Activated naive CD8-positive, alpha-beta T cell treated with anti-CD3 and anti-CD28 coated beads, Interleukin-2, amount 50 U/mL, for 24 hours (primary cell): ENCODE data around the gene ANKRD63.

Source experiments
- ATAC-seq: fragments of 150-1000 bp; cut with Tn5 transposase; one replicate; pipeline ENCODE4 v1.10.0; 2021
- DNase-seq: peaks from one replicate; pipeline ENCODE4 v3.0.0; 2021
- H3K27ac Mint-ChIP-seq: one replicate; pipeline ENCODE4 v1.8.0; 2021; ENCODE audit warnings: mild to moderate bottlenecking, mixed read lengths
- H3K27me3 Mint-ChIP-seq: one replicate; pipeline ENCODE4 v1.8.0; 2021; ENCODE audit warnings: mixed read lengths
- H3K36me3 Mint-ChIP-seq: one replicate; pipeline ENCODE4 v1.8.0; 2021; ENCODE audit warnings: low read depth, mixed read lengths
- H3K4me1 Mint-ChIP-seq: one replicate; pipeline ENCODE4 v1.8.0; 2021; ENCODE audit warnings: mixed read lengths
- H3K4me3 Mint-ChIP-seq: one replicate; pipeline ENCODE4 v1.8.0; 2021; ENCODE audit warnings: mild to moderate bottlenecking, moderate library complexity, mixed read lengths
- H3K9me3 Mint-ChIP-seq: one replicate; pipeline ENCODE4 v1.8.0; 2021; ENCODE audit warnings: mixed read lengths

Gene ANKRD63

GRCh38 chr15:40282147-40282868 is 556 bp downstream of the ANKRD63 start:
- H3K9me3 Mint-ChIP-seq: no peaks in the 10 kb centered on the region
- H3K27ac Mint-ChIP-seq: no peak overlapping the region
- H3K27me3 Mint-ChIP-seq: peaks cover 31% of the 10 kb centered on the region
- ATAC-seq: peak; percentile 41
- no peaks in the 10 kb centered on the region for H3K36me3 Mint-ChIP-seq
- peak overlapping the region; percentile 63 for H3K4me3 Mint-ChIP-seq
- peaks cover 5% of the 10 kb centered on the region for H3K4me1 Mint-ChIP-seq
- peak; percentile 61 for DNase-seq

GRCh38 chr15:40281801-40282146 is 1.1 kb downstream of the ANKRD63 start:
- Mint-ChIP-seq H3K36me3 (no peaks in the 10 kb centered on the region), H3K27me3 (peaks cover 35% of the 10 kb centered on the region), H3K9me3 (no peaks in the 10 kb centered on the region), H3K4me1 (peaks cover 9% of the 10 kb centered on the region), H3K4me3 (no peak overlapping the region), H3K27ac (no peak overlapping the region)
- DNase-seq: no peak
- ATAC-seq: no peak

GRCh38 chr15:40281057-40281800 is 1.6 kb downstream of the ANKRD63 start:
- DNase-seq: no peak
- Mint-ChIP-seq H3K36me3 (no peaks in the 10 kb centered on the region), H3K27ac (no peak overlapping the region), H3K4me3 (no peak overlapping the region), H3K4me1 (peaks cover 9% of the 10 kb centered on the region), H3K9me3 (no peaks in the 10 kb centered on the region), H3K27me3 (peaks cover 38% of the 10 kb centered on the region)
- no peak for ATAC-seq

- H3K27ac Mint-ChIP-seq: no peak overlapping the region
- no peak overlapping the region for H3K4me3 Mint-ChIP-seq
- DNase-seq: no peak
- H3K27me3 Mint-ChIP-seq: peaks cover 38% of the 10 kb centered on the region
- no peaks in the 10 kb centered on the region for H3K9me3 Mint-ChIP-seq
- no peak for ATAC-seq
- no peaks in the 10 kb centered on the region for H3K36me3 Mint-ChIP-seq
- H3K4me1 Mint-ChIP-seq: peaks cover 9% of the 10 kb centered on the region
Observed at GRCh38 chr15:40280260-40281056, 2.4 kb downstream of the ANKRD63 start.

DNA sequence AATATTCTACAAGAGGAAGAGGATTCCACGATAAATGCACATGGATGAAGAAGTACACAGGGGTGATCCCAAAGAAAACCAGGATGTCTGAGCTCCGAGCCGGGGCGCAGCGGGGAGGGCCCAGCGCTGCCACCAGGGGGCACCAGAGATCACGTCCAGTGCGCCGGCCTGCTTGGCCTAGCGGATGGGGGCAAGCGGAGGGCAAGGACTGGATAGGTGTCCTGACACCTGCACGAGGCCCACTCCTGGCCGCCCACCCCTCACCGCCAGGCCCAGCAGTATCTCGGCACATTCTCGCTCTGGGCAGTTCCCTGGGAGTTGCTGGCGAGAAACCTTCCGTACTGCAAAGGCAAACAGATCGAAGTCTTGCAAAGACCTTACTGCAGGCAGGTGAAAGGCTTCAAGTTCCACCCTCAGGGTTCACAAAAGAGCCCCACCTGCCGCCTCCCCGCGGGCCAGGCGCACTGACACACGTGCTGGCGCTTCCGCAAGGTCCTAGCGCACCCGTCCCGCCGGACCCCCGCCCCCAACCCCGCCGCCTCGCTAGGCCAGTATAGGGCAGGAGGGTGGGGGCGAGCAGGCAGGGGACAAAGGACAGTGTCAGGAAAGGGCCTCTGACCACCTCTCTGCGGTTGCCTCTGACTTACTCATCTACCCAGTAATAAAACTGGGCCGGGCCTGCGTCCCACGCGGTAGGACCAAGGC is 3.3 kb downstream of the ANKRD63 start:
- ATAC-seq (no peak), DNase-seq (peak; percentile 85)
- Mint-ChIP-seq H3K4me3 (no peak overlapping the region), H3K27me3 (peaks cover 38% of the 10 kb centered on the region), H3K4me1 (peaks cover 11% of the 10 kb centered on the region), H3K27ac (no peak overlapping the region), H3K36me3 (no peaks in the 10 kb centered on the region), H3K9me3 (no peaks in the 10 kb centered on the region)

DNA sequence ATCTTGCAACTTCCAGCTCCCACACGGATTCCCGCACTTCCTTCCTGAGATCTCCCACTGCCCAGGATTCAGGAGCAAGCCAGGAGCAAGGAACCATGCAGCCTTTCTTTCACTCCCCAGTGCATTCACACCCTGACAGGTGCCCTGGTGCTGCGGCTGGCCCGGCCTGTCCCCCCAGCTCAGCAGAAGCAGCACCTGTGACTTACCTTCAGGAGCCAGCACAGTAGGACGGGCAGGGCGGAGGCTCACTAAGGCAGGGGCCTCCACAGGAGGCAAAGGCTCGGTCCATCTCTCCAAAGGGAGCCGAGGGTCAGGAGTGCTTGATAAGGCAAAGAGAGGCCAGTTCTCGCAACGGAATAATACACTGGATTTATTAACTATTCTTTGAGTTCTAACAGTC is 4.8 kb downstream of the ANKRD63 start:
- ATAC-seq: no peak
- Mint-ChIP-seq H3K27me3 (peaks cover 36% of the 10 kb centered on the region), H3K4me1 (peaks cover 10% of the 10 kb centered on the region), H3K9me3 (no peaks in the 10 kb centered on the region), H3K27ac (no peak overlapping the region), H3K4me3 (no peak overlapping the region), H3K36me3 (no peaks in the 10 kb centered on the region)
- no peak for DNase-seq

DNA sequence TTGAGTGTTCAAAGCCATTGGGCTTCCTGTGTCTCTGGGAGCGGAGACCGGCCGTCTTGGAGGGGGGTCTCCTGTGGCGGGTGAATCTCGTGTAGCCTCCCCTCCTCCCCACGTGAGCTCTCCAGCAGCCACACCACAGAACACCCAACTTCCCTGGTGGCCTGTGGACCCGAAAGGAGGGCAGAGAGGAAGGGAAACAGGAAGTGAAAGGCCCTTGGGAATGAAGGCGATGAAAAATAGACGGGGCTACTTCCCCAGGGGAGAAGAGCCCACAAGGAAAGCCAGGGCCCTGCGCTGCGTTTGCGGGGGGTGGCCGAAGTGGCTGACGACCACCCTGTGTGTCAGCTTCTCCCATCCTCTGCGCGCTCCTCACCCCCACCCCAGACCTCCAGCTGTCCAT is 5.4 kb downstream of the ANKRD63 start:
- H3K9me3 Mint-ChIP-seq: no peaks in the 10 kb centered on the region
- ATAC-seq: no peak
- peaks cover 36% of the 10 kb centered on the region for H3K27me3 Mint-ChIP-seq
- H3K27ac Mint-ChIP-seq: no peak overlapping the region
- no peaks in the 10 kb centered on the region for H3K36me3 Mint-ChIP-seq
- DNase-seq: no peak
- peaks cover 10% of the 10 kb centered on the region for H3K4me1 Mint-ChIP-seq
- no peak overlapping the region for H3K4me3 Mint-ChIP-seq

DNA sequence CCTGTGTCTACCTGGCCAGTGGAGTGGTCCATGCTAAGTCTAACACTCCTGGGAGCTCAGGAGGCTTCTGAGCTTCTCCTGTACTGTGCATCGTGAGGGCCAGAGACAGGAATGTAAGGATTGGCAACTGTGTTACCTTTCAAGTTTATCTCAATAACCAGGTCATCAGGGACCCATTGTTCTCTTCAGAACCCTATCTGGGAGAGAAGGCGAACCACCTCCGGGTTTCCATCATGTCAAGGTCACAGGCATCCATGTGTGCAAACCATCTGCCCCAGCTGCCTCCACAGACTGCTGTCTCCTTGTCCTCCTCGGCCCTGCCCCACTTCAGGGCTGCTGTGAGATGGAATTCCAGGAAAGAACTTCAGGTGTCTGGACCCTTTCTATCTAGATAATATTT is 5.9 kb downstream of the ANKRD63 start:
- ATAC-seq: no peak
- Mint-ChIP-seq H3K27me3 (peaks cover 36% of the 10 kb centered on the region), H3K9me3 (no peaks in the 10 kb centered on the region), H3K27ac (no peak overlapping the region), H3K36me3 (no peaks in the 10 kb centered on the region), H3K4me3 (no peak overlapping the region), H3K4me1 (peaks cover 10% of the 10 kb centered on the region)
- no peak for DNase-seq

DNA sequence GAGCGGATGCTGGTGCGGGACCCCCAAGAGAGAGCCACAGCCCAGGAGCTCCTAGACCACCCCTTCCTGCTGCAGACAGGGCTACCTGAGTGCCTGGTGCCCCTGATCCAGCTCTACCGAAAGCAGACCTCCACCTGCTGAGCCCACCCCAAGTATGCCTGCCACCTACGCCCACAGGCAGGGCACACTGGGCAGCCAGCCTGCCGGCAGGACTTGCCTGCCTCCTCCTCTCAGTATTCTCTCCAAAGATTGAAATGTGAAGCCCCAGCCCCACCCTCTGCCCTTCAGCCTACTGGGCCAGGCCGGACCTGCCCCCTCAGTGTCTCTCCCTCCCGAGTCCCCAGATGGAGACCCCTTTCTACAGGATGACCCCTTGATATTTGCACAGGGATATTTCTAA is 6.9 kb downstream of the ANKRD63 start:
- no peaks in the 10 kb centered on the region for H3K36me3 Mint-ChIP-seq
- no peak overlapping the region for H3K27ac Mint-ChIP-seq
- DNase-seq: no peak
- H3K4me3 Mint-ChIP-seq: no peak overlapping the region
- H3K4me1 Mint-ChIP-seq: peaks cover 7% of the 10 kb centered on the region
- peaks cover 32% of the 10 kb centered on the region for H3K27me3 Mint-ChIP-seq
- no peak for ATAC-seq
- no peaks in the 10 kb centered on the region for H3K9me3 Mint-ChIP-seq

DNA sequence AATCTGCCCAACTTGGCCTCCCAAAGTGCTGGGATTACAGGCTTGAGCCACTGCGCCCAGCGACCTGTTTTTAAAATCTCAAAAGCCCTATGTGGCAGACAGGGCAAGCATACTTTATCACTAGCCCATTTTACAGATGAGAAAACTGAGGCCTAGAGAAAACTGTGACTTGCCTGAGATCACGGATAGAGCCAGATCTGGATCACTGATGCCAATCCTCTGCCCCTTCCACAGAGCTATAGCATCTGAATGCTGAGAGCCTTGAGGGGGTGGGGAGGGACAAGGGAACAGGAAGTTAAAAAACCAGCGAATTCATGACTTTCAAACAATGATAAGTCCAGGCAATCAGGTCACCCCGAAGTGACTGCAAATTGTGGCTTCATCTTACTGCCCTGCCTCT is 7.3 kb downstream of the ANKRD63 start:
- Mint-ChIP-seq H3K27ac (no peak overlapping the region), H3K27me3 (peaks cover 28% of the 10 kb centered on the region), H3K36me3 (no peaks in the 10 kb centered on the region)

GRCh38 chr15:40274350-40275274 is 8.3 kb downstream of the ANKRD63 start:
- peak; percentile 57 for ATAC-seq
- H3K36me3 Mint-ChIP-seq: no peaks in the 10 kb centered on the region
- H3K27ac Mint-ChIP-seq: no peak overlapping the region
- no peak overlapping the region for H3K4me3 Mint-ChIP-seq
- peaks cover 22% of the 10 kb centered on the region for H3K27me3 Mint-ChIP-seq
- H3K4me1 Mint-ChIP-seq: peaks cover 7% of the 10 kb centered on the region
- H3K9me3 Mint-ChIP-seq: no peaks in the 10 kb centered on the region
- peak; percentile 91 for DNase-seq

More for the DNA sequence above, 7.3 kb downstream of the ANKRD63 start:
- Mint-ChIP-seq H3K4me1 (peaks cover 7% of the 10 kb centered on the region), H3K4me3 (no peak overlapping the region), H3K9me3 (no peaks in the 10 kb centered on the region)
- DNase-seq (no peak), ATAC-seq (no peak)

- H3K27ac Mint-ChIP-seq: no peak overlapping the region
Observed at GRCh38 chr15:40273428-40273827, 9.4 kb downstream of the ANKRD63 start.

DNA sequence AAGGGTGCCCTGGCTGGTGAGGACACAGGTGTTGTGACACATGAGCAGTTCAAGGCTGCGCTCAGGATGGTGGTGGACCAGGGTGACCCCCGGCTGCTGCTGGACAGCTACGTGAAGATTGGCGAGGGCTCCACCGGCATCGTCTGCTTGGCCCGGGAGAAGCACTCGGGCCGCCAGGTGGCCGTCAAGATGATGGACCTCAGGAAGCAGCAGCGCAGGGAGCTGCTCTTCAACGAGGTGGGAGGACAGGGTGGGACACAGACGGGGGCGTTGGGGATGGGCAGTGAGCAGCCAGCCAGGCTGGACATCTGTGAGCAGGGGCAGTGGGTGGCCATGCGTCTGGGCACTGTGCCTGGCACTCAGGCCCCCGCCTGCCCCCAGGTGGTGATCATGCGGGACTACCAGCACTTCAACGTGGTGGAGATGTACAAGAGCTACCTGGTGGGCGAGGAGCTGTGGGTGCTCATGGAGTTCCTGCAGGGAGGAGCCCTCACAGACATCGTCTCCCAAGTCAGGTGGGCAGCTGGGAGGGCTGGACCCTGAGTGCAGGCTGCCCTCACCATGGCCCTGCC is 10.3 kb downstream of the ANKRD63 start:
- H3K36me3 Mint-ChIP-seq: no peaks in the 10 kb centered on the region
- peaks cover 7% of the 10 kb centered on the region for H3K4me1 Mint-ChIP-seq
- ATAC-seq: no peak
- no peak overlapping the region for H3K27ac Mint-ChIP-seq
- peaks cover 9% of the 10 kb centered on the region for H3K27me3 Mint-ChIP-seq
- H3K4me3 Mint-ChIP-seq: no peak overlapping the region
- no peak for DNase-seq
- H3K9me3 Mint-ChIP-seq: no peaks in the 10 kb centered on the region

More at GRCh38 chr15:40273428-40273827, 9.4 kb downstream of the ANKRD63 start:
- DNase-seq: no peak
- Mint-ChIP-seq H3K4me1 (peaks cover 7% of the 10 kb centered on the region), H3K4me3 (no peak overlapping the region), H3K36me3 (no peaks in the 10 kb centered on the region), H3K27me3 (peaks cover 14% of the 10 kb centered on the region), H3K9me3 (no peaks in the 10 kb centered on the region)
- no peak for ATAC-seq
